ENCODE results near the gene IGF2BP3. TPM values are rescaled to one million over a fixed set of nuclear protein-coding genes. Genes with fewer than 3 reads are reported as not detected.
A peak's percentile ranks its signal among the peaks of the same experiment; 100 is the strongest.

IGF2BP3 gene
- total RNA-seq, 1 experiment from 2014 or later = 75.6 TPM

DNA sequence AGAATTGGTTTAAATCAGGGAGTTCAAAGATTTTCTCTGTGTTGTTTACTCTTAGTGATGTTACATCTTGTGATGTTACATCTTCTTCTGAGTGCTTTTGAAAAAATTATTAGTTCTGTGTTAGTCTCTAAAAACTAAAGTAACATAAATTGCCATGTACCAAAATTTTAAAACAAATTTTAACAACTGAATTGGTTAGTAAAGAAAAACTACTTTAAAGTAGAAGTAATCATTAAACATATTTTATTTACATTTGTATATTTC, 5.2 kb upstream of the IGF2BP3 start:
- Histone ChIP-seq H3K27me3 (ENCODE audit: control insufficient read depth, insufficient read depth, low read length) (no peaks in the 10 kb centered on the region), H3K4me3 (ENCODE audit: insufficient read depth, low read depth, low read length) (peak overlapping the region; percentile 64)
- no peak for DNase-seq

GRCh38 chr7:23474829-23475575, 4.7 kb upstream of the IGF2BP3 start:
- Histone ChIP-seq H3K27me3 (ENCODE audit: control insufficient read depth, insufficient read depth, low read length) (no peaks in the 10 kb centered on the region), H3K4me3 (ENCODE audit: insufficient read depth, low read depth, low read length) (peak overlapping the region; percentile 64), H3K36me3 (replicated peaks; ENCODE audit: control insufficient read depth, insufficient read depth, low read length) (no peaks in the 10 kb centered on the region)
- DNase-seq = no peak

More for the DNA sequence above, 5.2 kb upstream of the IGF2BP3 start:
- H3K36me3 ChIP-seq (replicated peaks; ENCODE audit: control insufficient read depth, insufficient read depth, low read length) = no peaks in the 10 kb centered on the region

GRCh38 chr7:23474094-23474828, 4.0 kb upstream of the IGF2BP3 start:
- H3K27me3 ChIP-seq (ENCODE audit: control insufficient read depth, insufficient read depth, low read length) = no peaks in the 10 kb centered on the region
- peak overlapping the region; percentile 84 for H3K4me3 ChIP-seq (ENCODE audit: insufficient read depth, low read depth, low read length)
- peak; percentile 97 for DNase-seq
- no peaks in the 10 kb centered on the region for H3K36me3 ChIP-seq (replicated peaks; ENCODE audit: control insufficient read depth, insufficient read depth, low read length)

- Histone ChIP-seq H3K4me3 (ENCODE audit: insufficient read depth, low read depth, low read length) (peak overlapping the region; percentile 84), H3K27me3 (ENCODE audit: control insufficient read depth, insufficient read depth, low read length) (no peaks in the 10 kb centered on the region), H3K36me3 (replicated peaks; ENCODE audit: control insufficient read depth, insufficient read depth, low read length) (no peaks in the 10 kb centered on the region)
- peak; percentile 79 for DNase-seq
Observed at GRCh38 chr7:23473844-23474093, 3.5 kb upstream of the IGF2BP3 start.

- H3K4me3 ChIP-seq (ENCODE audit: insufficient read depth, low read depth, low read length) = peak overlapping the region; percentile 84
- peak; percentile 37 for DNase-seq
- H3K27me3 ChIP-seq (ENCODE audit: control insufficient read depth, insufficient read depth, low read length) = no peaks in the 10 kb centered on the region
- H3K36me3 ChIP-seq (replicated peaks; ENCODE audit: control insufficient read depth, insufficient read depth, low read length) = no peaks in the 10 kb centered on the region
Observed at GRCh38 chr7:23472956-23473843, 2.9 kb upstream of the IGF2BP3 start.

GRCh38 chr7:23472556-23472955, 2.3 kb upstream of the IGF2BP3 start:
- DNase-seq = no peak
- Histone ChIP-seq H3K36me3 (replicated peaks; ENCODE audit: control insufficient read depth, insufficient read depth, low read length) (no peaks in the 10 kb centered on the region), H3K4me3 (ENCODE audit: insufficient read depth, low read depth, low read length) (peak overlapping the region; percentile 98), H3K27me3 (ENCODE audit: control insufficient read depth, insufficient read depth, low read length) (no peaks in the 10 kb centered on the region)

DNA sequence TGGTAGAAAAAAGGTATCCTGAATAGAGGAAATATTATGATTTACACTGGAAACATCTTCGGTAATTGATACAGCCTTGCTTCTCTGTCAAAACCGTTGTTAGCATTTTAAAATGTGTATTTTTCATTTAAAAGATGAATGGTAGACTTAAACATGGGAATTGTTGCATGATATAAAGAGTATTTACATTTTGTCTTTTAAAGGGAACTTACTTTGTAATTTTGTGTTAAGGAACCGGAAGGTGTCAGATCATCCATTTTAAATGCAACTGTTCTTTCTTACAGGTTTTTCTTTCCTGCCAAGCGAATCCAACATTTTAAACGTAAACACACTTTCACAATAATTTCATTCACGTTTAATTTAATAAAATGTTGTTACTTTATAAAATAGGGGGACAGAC, 1.8 kb upstream of the IGF2BP3 start:
- H3K27me3 ChIP-seq (ENCODE audit: control insufficient read depth, insufficient read depth, low read length) = no peaks in the 10 kb centered on the region
- H3K4me3 ChIP-seq (ENCODE audit: insufficient read depth, low read depth, low read length) = peak overlapping the region; percentile 98

DNA sequence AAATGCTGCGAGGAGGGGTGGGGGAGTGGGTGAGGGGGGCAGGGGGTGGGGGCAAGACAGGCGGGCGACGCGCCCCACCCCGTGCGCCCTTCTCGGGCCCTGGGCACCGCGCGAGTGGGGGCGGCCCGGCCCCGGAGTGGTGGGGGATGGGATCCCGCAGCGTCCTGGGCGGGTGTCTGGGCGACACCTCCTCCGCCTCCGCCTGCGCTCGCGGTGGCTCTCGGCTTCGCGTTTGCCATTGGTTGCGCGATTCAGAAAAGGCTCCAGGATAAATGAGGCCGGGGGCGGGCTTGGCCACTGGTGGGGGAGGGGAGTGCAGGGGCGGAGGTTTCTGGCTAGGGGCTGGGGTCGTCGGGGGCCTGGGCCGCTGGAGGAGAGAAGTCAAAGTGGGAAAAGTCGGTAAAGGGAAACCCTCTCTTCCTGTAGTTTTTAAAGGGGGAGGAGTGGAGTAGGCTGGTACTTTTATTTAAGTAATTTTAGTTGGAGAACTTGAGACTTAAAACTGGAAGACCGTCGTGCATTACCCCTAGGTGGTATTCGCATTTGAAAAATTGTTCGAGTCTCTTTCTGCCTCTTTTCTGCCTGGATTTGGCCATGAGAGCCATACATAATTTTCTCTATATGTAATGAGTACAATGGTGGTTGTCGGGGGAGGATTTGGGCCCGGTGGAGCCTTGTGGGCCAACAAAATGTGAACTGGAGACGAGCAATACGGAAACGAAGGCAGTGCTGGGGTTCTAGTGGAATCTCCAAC, 992 bp upstream of the IGF2BP3 start:
- Histone ChIP-seq H3K27me3 (ENCODE audit: control insufficient read depth, insufficient read depth, low read length) (no peaks in the 10 kb centered on the region), H3K4me3 (ENCODE audit: insufficient read depth, low read depth, low read length) (peak overlapping the region; percentile 98), H3K36me3 (replicated peaks; ENCODE audit: control insufficient read depth, insufficient read depth, low read length) (no peaks in the 10 kb centered on the region)
- peak; percentile 92 for DNase-seq

More for the DNA sequence above, 1.8 kb upstream of the IGF2BP3 start:
- DNase-seq = no peak
- no peaks in the 10 kb centered on the region for H3K36me3 ChIP-seq (replicated peaks; ENCODE audit: control insufficient read depth, insufficient read depth, low read length)

- Histone ChIP-seq H3K4me3 (ENCODE audit: insufficient read depth, low read depth, low read length) (peak overlapping the region; percentile 98), H3K27me3 (ENCODE audit: control insufficient read depth, insufficient read depth, low read length) (no peaks in the 10 kb centered on the region), H3K36me3 (replicated peaks; ENCODE audit: control insufficient read depth, insufficient read depth, low read length) (no peaks in the 10 kb centered on the region)
- DNase-seq = no peak
Observed at GRCh38 chr7:23469961-23470250, 385 bp downstream of the IGF2BP3 start.

DNA sequence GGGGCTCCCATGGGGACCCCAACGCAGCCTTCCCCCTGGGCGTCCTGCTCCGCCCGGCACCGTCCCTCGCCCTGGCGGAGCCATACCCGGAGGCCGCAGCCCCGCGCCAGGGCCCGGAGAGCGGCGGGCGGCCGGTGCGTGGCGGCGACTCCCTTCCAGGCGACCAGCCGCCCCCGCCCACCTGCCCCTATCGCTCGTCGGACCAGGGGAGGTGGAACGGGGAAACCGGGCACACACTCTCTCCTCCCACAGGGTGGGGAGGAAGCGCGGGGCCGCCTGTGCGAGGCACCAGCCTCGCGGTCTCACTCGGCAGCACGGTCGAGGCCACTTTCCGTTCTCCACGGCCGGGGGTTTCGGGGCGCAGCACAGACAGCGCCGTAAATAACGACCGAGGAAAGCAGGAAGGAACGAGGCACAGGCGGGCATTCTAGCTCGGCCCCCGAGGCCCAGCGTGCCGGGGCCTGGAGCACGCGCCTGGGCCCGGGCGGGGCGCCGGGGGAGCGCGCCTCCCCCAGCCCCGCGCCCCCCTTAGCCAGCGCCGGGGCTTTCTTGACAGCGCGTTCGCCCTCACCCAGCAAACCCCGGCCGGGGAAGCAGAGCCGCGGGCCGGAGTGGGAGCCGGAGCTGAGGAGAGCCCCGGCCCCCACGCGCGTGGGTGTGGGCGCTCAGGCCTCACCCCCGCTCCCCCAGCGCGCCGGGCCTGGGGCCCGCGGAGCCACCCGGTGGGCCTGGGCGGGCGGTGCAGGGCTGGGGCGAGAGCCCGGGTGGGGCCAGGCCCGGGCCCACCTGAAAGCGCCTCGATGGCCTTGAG, 936 bp downstream of the IGF2BP3 start:
- DNase-seq = peak; percentile 63
- Histone ChIP-seq H3K4me3 (ENCODE audit: insufficient read depth, low read depth, low read length) (peak overlapping the region; percentile 98), H3K36me3 (replicated peaks; ENCODE audit: control insufficient read depth, insufficient read depth, low read length) (no peaks in the 10 kb centered on the region), H3K27me3 (ENCODE audit: control insufficient read depth, insufficient read depth, low read length) (no peaks in the 10 kb centered on the region)

DNA sequence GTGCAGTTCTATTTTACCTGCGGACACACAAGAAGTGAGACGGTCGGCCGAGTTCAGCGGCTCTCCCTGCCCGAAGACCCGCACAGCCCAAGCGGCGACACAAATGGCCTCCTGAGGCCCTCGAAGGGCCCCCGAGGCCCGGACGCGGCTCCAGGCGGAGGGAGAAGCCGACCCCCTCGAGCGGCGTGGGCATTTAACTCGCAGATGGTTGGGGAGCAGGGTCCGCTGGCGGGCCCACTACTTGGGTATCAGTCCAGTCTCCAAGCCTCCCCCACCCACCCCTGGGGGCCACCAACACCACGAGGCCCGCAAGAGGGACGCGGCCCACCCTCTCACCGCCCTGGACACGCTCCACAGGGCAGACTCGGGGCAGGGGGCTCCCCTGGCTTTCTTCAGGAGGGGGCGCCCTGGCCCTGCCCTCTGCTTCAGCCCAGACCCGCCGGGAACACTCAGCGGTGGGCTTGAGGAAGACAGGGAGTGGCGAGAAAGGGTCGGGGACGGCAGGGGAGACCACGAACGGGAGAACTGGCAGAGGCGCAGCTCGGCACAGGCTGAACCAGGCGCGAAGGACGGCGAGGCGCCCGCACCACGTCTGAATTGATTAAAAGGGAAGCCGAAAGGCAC, 1.7 kb downstream of the IGF2BP3 start:
- DNase-seq = peak; percentile 53
- Histone ChIP-seq H3K4me3 (ENCODE audit: insufficient read depth, low read depth, low read length) (peak overlapping the region; percentile 98), H3K27me3 (ENCODE audit: control insufficient read depth, insufficient read depth, low read length) (no peaks in the 10 kb centered on the region), H3K36me3 (replicated peaks; ENCODE audit: control insufficient read depth, insufficient read depth, low read length) (no peaks in the 10 kb centered on the region)

- no peaks in the 10 kb centered on the region for H3K36me3 ChIP-seq (replicated peaks; ENCODE audit: control insufficient read depth, insufficient read depth, low read length)
- H3K27me3 ChIP-seq (ENCODE audit: control insufficient read depth, insufficient read depth, low read length) = no peaks in the 10 kb centered on the region
- peak; percentile 64 for DNase-seq
- peak overlapping the region; percentile 98 for H3K4me3 ChIP-seq (ENCODE audit: insufficient read depth, low read depth, low read length)
Observed at GRCh38 chr7:23467806-23468525, 2.3 kb downstream of the IGF2BP3 start.

- DNase-seq = peak; percentile 38
- Histone ChIP-seq H3K27me3 (ENCODE audit: control insufficient read depth, insufficient read depth, low read length) (no peaks in the 10 kb centered on the region), H3K36me3 (replicated peaks; ENCODE audit: control insufficient read depth, insufficient read depth, low read length) (no peaks in the 10 kb centered on the region), H3K4me3 (ENCODE audit: insufficient read depth, low read depth, low read length) (peak overlapping the region; percentile 98)
Observed at GRCh38 chr7:23467291-23467805, 2.9 kb downstream of the IGF2BP3 start.
